VCaP (cell line): ENCODE data around the gene GMDS.

ENCODE experiments used
- H3K27ac ChIP-seq: fragments of 450-650 bp; 2 replicates; pipeline ENCODE4 v1.5.1; 2017
- TF ChIP-seq, protein P1 (sequence below): fragments of 450-650 bp; conservative IDR thresholded peaks from 2 replicates; pipeline ENCODE4 v1.5.1; 2017; ENCODE audit warnings: mild to moderate bottlenecking, moderate library complexity

GMDS gene

DNA sequence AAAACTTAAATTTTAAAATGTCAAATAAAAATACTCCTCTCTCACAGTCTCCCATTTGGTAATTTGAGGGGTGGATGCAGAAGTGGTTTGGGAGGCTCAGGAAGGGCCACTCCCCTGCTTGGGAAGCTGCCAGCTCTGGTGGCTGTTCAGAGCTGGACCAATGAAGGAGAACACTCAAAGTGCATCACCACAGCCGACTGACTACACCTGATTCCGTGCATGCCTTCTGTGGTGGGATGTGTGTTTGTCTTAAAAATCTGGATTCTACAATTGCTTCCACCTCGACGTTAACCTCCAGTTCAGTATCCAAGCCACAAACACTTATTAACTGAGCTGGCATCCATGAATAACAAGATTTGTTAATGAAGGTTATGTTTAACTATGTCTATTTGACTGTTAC, 498.4 kb downstream of the GMDS start:
- H3K27ac ChIP-seq = no peak overlapping the region

DNA sequence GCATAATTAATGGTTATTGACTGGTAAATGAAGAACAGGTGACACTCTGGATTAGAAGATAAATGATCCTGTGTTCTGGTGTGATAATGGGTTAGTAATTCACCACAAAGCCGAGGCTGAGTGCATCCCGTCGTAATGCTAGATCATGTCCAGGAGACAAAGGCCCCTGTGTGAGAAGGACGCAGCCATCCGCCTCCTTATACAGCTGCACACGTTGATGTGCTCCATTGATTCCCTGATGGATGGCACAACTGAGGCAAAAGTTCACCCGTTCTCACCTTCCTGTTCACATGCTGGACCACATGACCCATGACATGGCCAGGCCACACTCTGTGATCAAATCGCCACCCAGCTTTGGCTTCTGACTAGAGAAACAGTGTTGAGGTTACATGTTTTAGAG, 499.6 kb downstream of the GMDS start:
- TF ChIP-seq, protein P1, sequence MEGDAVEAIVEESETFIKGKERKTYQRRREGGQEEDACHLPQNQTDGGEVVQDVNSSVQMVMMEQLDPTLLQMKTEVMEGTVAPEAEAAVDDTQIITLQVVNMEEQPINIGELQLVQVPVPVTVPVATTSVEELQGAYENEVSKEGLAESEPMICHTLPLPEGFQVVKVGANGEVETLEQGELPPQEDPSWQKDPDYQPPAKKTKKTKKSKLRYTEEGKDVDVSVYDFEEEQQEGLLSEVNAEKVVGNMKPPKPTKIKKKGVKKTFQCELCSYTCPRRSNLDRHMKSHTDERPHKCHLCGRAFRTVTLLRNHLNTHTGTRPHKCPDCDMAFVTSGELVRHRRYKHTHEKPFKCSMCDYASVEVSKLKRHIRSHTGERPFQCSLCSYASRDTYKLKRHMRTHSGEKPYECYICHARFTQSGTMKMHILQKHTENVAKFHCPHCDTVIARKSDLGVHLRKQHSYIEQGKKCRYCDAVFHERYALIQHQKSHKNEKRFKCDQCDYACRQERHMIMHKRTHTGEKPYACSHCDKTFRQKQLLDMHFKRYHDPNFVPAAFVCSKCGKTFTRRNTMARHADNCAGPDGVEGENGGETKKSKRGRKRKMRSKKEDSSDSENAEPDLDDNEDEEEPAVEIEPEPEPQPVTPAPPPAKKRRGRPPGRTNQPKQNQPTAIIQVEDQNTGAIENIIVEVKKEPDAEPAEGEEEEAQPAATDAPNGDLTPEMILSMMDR = no peak

More for the DNA sequence above, 498.4 kb downstream of the GMDS start:
- TF ChIP-seq, protein P1 = no peak

DNA sequence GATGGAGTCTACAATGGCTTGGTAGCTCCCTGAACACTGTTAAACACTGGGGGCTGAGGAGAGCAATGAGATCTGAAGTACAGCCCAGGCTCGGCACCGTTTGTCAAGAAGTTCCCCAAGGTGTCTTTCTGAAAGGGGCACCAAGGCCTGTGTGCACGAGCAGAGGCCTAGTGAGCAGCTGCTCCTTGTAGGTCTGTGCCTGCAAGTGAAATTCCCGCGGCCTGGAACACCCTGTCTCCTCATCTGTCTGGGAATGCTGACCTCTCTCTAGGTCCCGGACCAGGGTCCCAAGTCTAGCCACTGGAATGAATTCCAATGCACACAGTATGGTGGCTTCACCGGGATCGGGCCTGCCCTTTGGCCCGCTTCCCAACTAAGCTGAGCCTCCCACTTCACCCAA, 500.9 kb downstream of the GMDS start:
- TF ChIP-seq, protein P1 = no peak
- no peak overlapping the region for H3K27ac ChIP-seq

More for the DNA sequence above, 499.6 kb downstream of the GMDS start:
- no peak overlapping the region for H3K27ac ChIP-seq

DNA sequence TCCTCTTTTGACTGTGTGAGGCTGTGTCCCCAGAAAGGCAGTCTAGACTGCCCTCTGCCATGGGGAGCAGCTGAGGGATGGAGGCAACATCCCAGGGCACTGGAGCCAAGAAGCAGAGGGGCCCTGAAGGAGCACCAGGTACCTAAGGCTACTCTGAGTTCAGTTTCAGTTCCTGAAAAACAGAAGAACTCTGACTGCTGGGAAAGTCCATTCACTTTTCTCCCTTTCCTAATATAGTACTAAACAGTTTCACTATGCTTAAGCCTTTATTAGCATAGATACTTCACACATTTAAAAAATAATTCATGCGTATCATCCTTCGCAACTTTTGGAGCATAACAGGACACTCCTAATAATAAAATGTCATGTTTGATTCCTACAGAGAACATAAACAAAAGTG, 505.7 kb downstream of the GMDS start:
- TF ChIP-seq, protein P1 = no peak
- H3K27ac ChIP-seq = no peak overlapping the region

DNA sequence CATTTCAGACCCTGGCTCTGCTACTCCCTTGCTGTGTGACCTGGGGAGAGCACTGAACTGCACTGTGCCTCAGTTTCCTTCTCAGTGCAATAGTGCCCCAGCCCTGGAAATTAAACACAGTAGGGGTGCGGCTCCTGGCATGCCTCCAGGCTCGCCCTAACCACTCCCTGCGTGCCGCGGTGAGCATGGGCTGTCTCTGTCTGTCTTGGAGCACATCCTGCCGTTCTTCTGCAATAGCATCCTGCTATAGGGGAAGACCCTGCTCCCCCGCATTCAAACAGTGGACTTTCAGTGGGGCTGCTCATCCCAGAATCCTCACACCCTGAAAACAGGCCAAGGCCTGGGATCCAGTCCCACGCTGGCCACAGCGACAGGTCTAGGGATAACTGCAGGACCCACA, 506.2 kb downstream of the GMDS start:
- TF ChIP-seq, protein P1 = no peak
- H3K27ac ChIP-seq = no peak overlapping the region

DNA sequence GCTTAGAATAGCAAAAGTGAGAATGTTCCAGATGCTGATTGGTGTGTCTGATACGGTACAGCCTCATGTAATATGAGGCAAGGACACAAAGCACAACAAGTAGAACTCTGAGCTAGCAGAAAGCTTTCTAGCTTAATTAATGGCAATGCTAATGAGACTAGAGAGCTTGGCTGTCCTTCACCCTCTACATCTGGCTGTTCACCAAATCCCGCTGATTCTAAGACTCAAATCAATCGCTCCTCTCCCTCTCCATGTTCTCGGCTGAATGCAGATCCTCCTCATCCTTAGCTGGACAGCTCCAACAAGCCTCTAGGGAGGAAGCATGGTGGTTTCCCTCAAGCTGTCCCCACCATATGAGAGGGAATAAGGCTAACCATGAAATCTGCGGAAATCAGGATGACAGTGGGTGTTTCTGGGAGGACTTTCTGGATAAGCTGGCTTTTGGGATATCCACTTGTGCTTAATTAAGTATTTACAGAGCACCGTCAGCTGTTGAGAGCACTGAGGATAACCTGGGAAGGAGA, 506.8 kb downstream of the GMDS start:
- TF ChIP-seq, protein P1 = no peak
- H3K27ac ChIP-seq = no peak overlapping the region

DNA sequence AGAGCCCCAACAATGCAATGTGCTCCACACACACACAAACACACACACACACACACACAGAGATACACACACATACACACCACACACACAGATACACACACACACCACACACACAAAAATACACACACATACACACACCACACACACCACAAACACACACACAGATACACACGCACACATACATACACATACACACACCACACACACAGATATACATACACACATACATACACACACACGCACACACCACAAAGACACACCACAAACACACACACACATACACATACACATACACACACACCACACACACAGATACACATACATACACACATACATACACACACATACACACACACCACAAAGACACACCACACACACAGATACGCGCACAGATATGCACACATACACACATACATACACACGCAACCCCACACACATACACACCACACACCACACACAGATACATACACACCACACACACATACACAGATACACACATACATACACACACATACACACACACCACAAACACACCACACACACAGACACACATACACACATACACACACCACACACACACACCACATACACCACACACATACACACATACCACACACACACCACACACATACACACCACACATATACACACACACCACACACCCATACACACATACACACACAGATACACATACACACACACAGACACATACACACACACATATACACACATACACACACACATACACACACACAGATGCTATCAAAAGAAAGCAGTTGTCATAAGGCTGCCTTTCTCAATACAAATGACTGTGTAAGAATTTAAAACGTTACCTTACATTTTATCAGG, 507.7 kb downstream of the GMDS start:
- TF ChIP-seq, protein P1 = no peak
- no peak overlapping the region for H3K27ac ChIP-seq
